Small intestine (tissue), 7 donors: ENCODE measurements around the gene AQP6. TPM values are rescaled to one million over a fixed set of nuclear protein-coding genes. Genes with fewer than 3 reads are reported as not detected.

Experiments used
- DNase-seq, 2 donors: peaks; one replicate each; pipeline versions ENCODE4 v3.0.0 to v3.0.0-alpha.2; 2013
- FAIRE-seq: peaks from 2 replicates; lab custom pipeline; 2012; peaks lifted over from hg19 to GRCh38; lab: Jason Lieb, UNC
- H3K27ac ChIP-seq, 3 donors: one replicate each; pipeline ENCODE4 v1.5.1; 2013; ENCODE audit warnings: low read length in 2 of 3, mild to moderate bottlenecking in 2 of 3, control low read depth in 1 of 3, inconsistent platforms in 1 of 3, low read depth in 1 of 3, moderate library complexity in 1 of 3
- H3K27me3 ChIP-seq, 3 donors: one replicate each; pipeline ENCODE4 v1.6.1; 2013; ENCODE audit warnings: low read length in 3 of 3, inconsistent platforms in 1 of 3; ENCODE audit not compliant: control insufficient read depth in 3 of 3, insufficient read depth in 3 of 3
- H3K36me3 ChIP-seq, 3 donors: one replicate each; pipeline ENCODE4 v1.6.1; 2013; ENCODE audit warnings: low read length in 3 of 3, inconsistent platforms in 1 of 3, low read depth in 1 of 3, mild to moderate bottlenecking in 1 of 3, moderate library complexity in 1 of 3; ENCODE audit not compliant: control insufficient read depth in 3 of 3, insufficient read depth in 2 of 3
- H3K4me1 ChIP-seq, 3 donors: one replicate each; pipeline ENCODE4 v1.6.1; 2013; ENCODE audit warnings: low read length in 2 of 3, inconsistent platforms in 1 of 3, low read depth in 1 of 3, mild to moderate bottlenecking in 1 of 3, moderate library complexity in 1 of 3; ENCODE audit not compliant: control insufficient read depth in 3 of 3, insufficient read depth in 2 of 3
- H3K4me3 ChIP-seq, 3 donors: one replicate each; pipeline ENCODE4 v1.5.1; 2013; ENCODE audit warnings: low read length in 3 of 3, control low read depth in 1 of 3, inconsistent platforms in 1 of 3, low read depth in 1 of 3, mild to moderate bottlenecking in 1 of 3, moderate library complexity in 1 of 3
- H3K9me3 ChIP-seq, 2 donors: one replicate each; pipeline ENCODE4 v1.6.1; 2013; ENCODE audit warnings: low read depth in 1 of 2, low read length in 1 of 2; ENCODE audit not compliant: control insufficient read depth in 2 of 2, insufficient read depth in 1 of 2
- WGBS, 3 donors: extraction: QIAGEN DNeasy Blood & Tissue Kit; methylation state at CpG; one replicate each; pipeline ENCODE4 v1.1.7; 2013; 5-methylcytosine and 5-hydroxymethylcytosine counted together
- polyA plus RNA-seq, 4 donors: library from polyadenylated mRNA; stranded (reverse) in 3 of 4; unstranded in 1 of 4; fragments of 200-250 nt in 3 of 4; fragments of 120-200 nt in 1 of 4; gene quantifications; one replicate each; pipeline versions ENCODE4 v1.2.1 to v1.2.3, GENCODE V29; 2013
- donor health status: healthy with polysubstance abuse.
- donor health status: control.
- donor health status: control.
- donor health status: Bipolar disorder and iron deficiency.
- donor health status: healthy.

The AQP6 gene
- polyA plus RNA-seq, 4 donors, result 0.09 to 0.31 TPM; not detected in 2

- no peak for FAIRE-seq
- H3K9me3 ChIP-seq, result no peaks in the 10 kb centered on the region
- no peak for DNase-seq
- no peak overlapping the region for H3K27ac ChIP-seq
- no peaks in the 10 kb centered on the region for H3K36me3 ChIP-seq
- no peaks in the 10 kb centered on the region for H3K27me3 ChIP-seq
- peaks cover 0 to 2% (median 0%) of the 10 kb centered on the region in 3 donors for H3K4me1 ChIP-seq
- 51 to 81% (median 75%) methylated on average over 3 of the region's 3 CpGs for WGBS, 3 donors
- H3K4me3 ChIP-seq, result no peak overlapping the region
Measured at GRCh38 chr12:50026691-50027090, 53.9 kb downstream of the AQP6 start.

Other genes starting within 250 kb of the AQP6 start
- gene TMBIM6, start 231.4 kb upstream of the AQP6 start, polyA plus RNA-seq, result 100 to 1,000 TPM; 174 to 687 (median 294) TPM
- gene NCKAP5L, start 144.5 kb upstream of the AQP6 start, polyA plus RNA-seq, result 1 to 10 TPM in 3 of 4 donors, under 1 TPM in 1; 0.45 to 7.0 (median 2.9) TPM
- gene BCDIN3D, start 129.8 kb upstream of the AQP6 start, polyA plus RNA-seq, result 1 to 10 TPM; 2.4 to 5.3 (median 3.1) TPM
- gene FAIM2, start 69.0 kb upstream of the AQP6 start, polyA plus RNA-seq, result 10 to 100 TPM in 1 of 4 donors, 1 to 10 TPM in 1, not detected in 2; 2.2 to 13.5 TPM
- gene AQP2, start 22.2 kb upstream of the AQP6 start, polyA plus RNA-seq, result under 1 TPM in 1 of 4 donors, not detected in 3; 0.04 TPM
- under 1 TPM in 2 of 4 donors, not detected in 2; 0.12 TPM for gene AQP5, start 11.1 kb upstream of the AQP6 start, polyA plus RNA-seq
- gene RACGAP1, start 52.5 kb downstream of the AQP6 start, polyA plus RNA-seq, result 10 to 100 TPM in 2 of 4 donors, 1 to 10 TPM in 2; 3.5 to 25.9 (median 14.4) TPM
- 1 to 10 TPM in 1 of 4 donors, under 1 TPM in 2, not detected in 1; 0.81 to 2.2 (median 0.85) TPM for gene ASIC1, start 84.6 kb downstream of the AQP6 start, polyA plus RNA-seq
- gene SMARCD1, start 112.4 kb downstream of the AQP6 start, polyA plus RNA-seq, result 10 to 100 TPM; 18.1 to 54.1 (median 20.7) TPM
- 100 to 1,000 TPM in 3 of 4 donors, 10 to 100 TPM in 1; 97.1 to 198 (median 157) TPM for gene GPD1, start 131.1 kb downstream of the AQP6 start, polyA plus RNA-seq
- 100 to 1,000 TPM in 3 of 4 donors, 10 to 100 TPM in 1; 61.9 to 236 (median 158) TPM for gene COX14, start 139.3 kb downstream of the AQP6 start, polyA plus RNA-seq
- gene CERS5, start 194.4 kb downstream of the AQP6 start, polyA plus RNA-seq, result 10 to 100 TPM; 10.1 to 29.2 (median 18.9) TPM